ENCODE results near the gene ATP8B2. TPM values are rescaled to one million over a fixed set of nuclear protein-coding genes. Genes with fewer than 3 reads are reported as not detected.

ATP8B2 gene
- total RNA-seq, 1 experiment from 2014 or later = 22.1 TPM

DNA sequence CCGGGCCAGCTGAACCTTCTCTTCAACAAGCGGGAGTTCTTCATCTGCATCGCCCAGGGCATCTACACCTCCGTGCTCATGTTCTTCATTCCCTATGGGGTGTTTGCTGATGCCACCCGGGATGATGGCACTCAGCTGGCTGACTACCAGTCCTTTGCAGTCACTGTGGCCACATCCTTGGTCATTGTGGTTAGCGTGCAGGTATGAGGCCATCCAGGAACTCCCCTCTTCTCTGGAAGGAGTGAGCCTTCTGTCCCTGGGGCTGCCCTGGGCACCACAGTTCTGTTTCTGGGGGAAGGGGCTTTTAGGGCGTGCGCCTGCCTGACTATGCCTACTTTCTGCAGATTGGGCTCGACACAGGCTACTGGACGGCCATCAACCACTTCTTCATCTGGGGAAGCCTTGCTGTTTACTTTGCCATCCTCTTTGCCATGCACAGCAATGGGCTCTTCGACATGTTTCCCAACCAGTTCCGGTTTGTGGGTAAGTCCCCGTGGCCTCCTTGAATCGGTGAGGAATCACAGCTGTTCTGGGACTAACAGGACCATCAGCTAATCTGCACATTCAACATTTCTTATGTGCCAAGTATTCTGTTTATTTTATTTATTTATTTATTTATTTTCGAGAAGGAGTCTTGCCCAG, 21.1 kb downstream of the ATP8B2 start:
- DNase-seq (ENCODE audit: low read depth, low spot score) = no peak
- Histone ChIP-seq H3K4me1 (ENCODE audit: control insufficient read depth in 1 of 2, insufficient read depth in 2 of 2, low read length in 2 of 2) (no peaks in the 10 kb centered on the region; a peak in 1 of 4 replicates), H3K4me2 (ENCODE audit: low read length) (no peak overlapping the region), H3K9me3 (ENCODE audit: control insufficient read depth in 1 of 2, insufficient read depth in 1 of 2, low read depth in 1 of 2, low read length in 2 of 2) (no peaks in the 10 kb centered on the region), H3K9ac (ENCODE audit: low read length) (no peak overlapping the region), H3K79me2 (ENCODE audit: insufficient read depth, low read length) (no peaks in the 10 kb centered on the region), H3K27ac (ENCODE audit: low read depth, low read length) (no peak overlapping the region), H3K36me3 (ENCODE audit: control insufficient read depth in 1 of 2, insufficient read depth in 2 of 2, low read length in 2 of 2) (peaks cover 20 to 27% of the 10 kb centered on the region in 2 experiments), H2AFZ (ENCODE audit: low read depth, low read length, poor library complexity, severe bottlenecking) (no peak overlapping the region), H3K4me3 (replicated peaks in 1 of 2; ENCODE audit: low read depth in 1 of 2, low read length in 2 of 2) (no peak overlapping the region), H3K27me3 (ENCODE audit: insufficient read depth, low read length) (no peaks in the 10 kb centered on the region), H3K9me2 (ENCODE audit: insufficient read depth) (no peaks in the 10 kb centered on the region), H4K20me1 (ENCODE audit: insufficient read depth) (no peaks in the 10 kb centered on the region)
- ChIA-PET POLR2A (no interaction called here), CTCF (no interaction called here), RAD21 (ENCODE audit: low non-redundant PET in 1 of 2, low total read pairs in 2 of 2, uncharacterized antibody in 2 of 2, unreplicated experiment in 2 of 2) (no interaction called here)
- no TSS peak for BruUV-seq (replicated peaks)
- ATAC-seq = no peak
- intact Hi-C loops (cut with micrococcal nuclease) = no loop called here
- TF ChIP-seq FOSL1 (IDR thresholded peaks at IDR 0.05; ENCODE audit: low read depth) (no peak), EGR1 (IDR thresholded peaks at IDR 0.05; ENCODE audit: low read depth) (no peak), SRF (IDR thresholded peaks at IDR 0.05; ENCODE audit: low read depth) (no peak), MAX (IDR thresholded peaks at IDR 0.05) (no peak), CEBPB (IDR thresholded peaks at IDR 0.05; ENCODE audit: low read depth) (no peak), JUND (IDR thresholded peaks at IDR 0.05) (no peak), EZH2phosphoT487 (IDR thresholded peaks at IDR 0.05; ENCODE audit: borderline replicate concordance) (no peak), SP1 (IDR thresholded peaks at IDR 0.05; ENCODE audit: low read depth) (no peak)
- TF ChIP-seq, protein P1, sequence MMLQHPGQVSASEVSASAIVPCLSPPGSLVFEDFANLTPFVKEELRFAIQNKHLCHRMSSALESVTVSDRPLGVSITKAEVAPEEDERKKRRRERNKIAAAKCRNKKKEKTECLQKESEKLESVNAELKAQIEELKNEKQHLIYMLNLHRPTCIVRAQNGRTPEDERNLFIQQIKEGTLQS (IDR thresholded peaks at IDR 0.05) = no peak
- TF ChIP-seq, protein P2, sequence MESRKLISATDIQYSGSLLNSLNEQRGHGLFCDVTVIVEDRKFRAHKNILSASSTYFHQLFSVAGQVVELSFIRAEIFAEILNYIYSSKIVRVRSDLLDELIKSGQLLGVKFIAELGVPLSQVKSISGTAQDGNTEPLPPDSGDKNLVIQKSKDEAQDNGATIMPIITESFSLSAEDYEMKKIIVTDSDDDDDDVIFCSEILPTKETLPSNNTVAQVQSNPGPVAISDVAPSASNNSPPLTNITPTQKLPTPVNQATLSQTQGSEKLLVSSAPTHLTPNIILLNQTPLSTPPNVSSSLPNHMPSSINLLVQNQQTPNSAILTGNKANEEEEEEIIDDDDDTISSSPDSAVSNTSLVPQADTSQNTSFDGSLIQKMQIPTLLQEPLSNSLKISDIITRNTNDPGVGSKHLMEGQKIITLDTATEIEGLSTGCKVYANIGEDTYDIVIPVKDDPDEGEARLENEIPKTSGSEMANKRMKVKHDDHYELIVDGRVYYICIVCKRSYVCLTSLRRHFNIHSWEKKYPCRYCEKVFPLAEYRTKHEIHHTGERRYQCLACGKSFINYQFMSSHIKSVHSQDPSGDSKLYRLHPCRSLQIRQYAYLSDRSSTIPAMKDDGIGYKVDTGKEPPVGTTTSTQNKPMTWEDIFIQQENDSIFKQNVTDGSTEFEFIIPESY (IDR thresholded peaks at IDR 0.05; ENCODE audit: extremely low read depth, insufficient replicate concordance, low read length) = no peak
